ENCODE results near the gene TXNIP. TPM values are rescaled to one million over a fixed set of nuclear protein-coding genes. Genes with fewer than 3 reads are reported as not detected.

Gene TXNIP, protein sequence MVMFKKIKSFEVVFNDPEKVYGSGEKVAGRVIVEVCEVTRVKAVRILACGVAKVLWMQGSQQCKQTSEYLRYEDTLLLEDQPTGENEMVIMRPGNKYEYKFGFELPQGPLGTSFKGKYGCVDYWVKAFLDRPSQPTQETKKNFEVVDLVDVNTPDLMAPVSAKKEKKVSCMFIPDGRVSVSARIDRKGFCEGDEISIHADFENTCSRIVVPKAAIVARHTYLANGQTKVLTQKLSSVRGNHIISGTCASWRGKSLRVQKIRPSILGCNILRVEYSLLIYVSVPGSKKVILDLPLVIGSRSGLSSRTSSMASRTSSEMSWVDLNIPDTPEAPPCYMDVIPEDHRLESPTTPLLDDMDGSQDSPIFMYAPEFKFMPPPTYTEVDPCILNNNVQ
- total RNA-seq (2012; rRNA removed) (60.0 and 77.2 TPM in 2 replicates), polyA plus RNA-seq (2012; rRNA removed) (21.8 and 36.4 TPM in 2 replicates), Bru-seq, nascent RNA (percentile 95 among the genes with signal in this experiment), BruChase-seq, experiment 1, labeled RNA remaining after a 6-hour chase (percentile 89 among the genes with signal in this experiment), BruChase-seq, experiment 2, labeled RNA remaining after a 2-hour chase (percentile 99 among the genes with signal in this experiment)
- polyA plus RNA-seq (2012; cell fraction: cytosol; rRNA removed): 26.3 and 27.4 TPM in 2 replicates
- polyA plus RNA-seq (2012; cell fraction: nucleus; rRNA removed; ENCODE audit: low replicate concordance): 16.0 and 36.0 TPM in 2 replicates
- long read RNA-seq, transcript TXNIP-202 (2 exons, 509 nt): minor isoform, 20 of 141 reads
- long read RNA-seq, transcript TXNIP-204 (8 exons, 2,926 nt): major isoform, 75 of 141 reads
- long read RNA-seq, partial matches to known transcripts: 36 of 141 reads
- long read RNA-seq, other reads (novel, unspliced or antisense): 10 of 141 reads

DNA sequence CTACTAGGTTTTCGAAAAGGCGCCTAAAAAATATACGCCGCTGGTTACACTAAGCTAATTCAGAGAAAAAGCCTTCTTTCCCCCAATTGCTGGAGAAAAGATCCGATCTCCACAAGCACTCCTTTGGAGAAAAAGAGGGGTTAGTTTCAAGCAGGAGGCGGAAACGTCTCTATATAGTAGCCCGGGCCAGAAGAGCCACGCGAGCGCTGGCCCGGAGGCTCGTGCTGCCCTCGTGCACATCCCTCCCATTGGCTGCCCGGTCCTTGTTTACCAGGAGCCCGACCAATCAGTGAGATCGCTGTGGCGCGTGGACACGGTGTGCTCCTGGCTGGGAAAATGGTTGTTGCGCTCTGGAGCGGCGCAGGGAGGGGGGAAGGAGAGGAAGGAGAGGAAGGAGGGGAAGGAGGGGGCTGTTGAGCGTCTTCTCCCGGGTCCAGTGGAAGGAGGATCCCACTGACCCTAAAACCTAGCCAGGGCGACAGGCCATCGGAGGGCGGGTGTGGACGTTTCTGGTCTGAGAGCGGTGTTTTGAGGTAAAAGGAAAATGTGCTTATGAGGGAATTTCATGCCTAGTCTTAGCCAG, at the start of gene TXNIP:
TSS of gene TXNIP (minus strand) at position 147 of the 583 bp plus-strand sequence. CDS start 313 bp downstream, outside the sequence.
- Histone ChIP-seq H3K23ac (ENCODE audit: low read depth, low read length) (peak within 1 kb of the TSS; percentile 88), H4K20me1 (ENCODE audit: insufficient read depth, low read length) (peaks cover 12% of the 10 kb centered on the region; the same call in 1 of the 2 replicates), H3K4me3 (ENCODE audit: insufficient read depth, low read depth, low read length) (peak within 1 kb of the TSS; percentile 87), H2AFZ (replicated peaks; ENCODE audit: low read length, poor library complexity) (peak within 1 kb of the TSS; percentile 98), H2AK5ac (ENCODE audit: low read depth, low read length) (peak within 1 kb of the TSS; percentile 75), H2AK9ac (replicated peaks; ENCODE audit: low read depth, low read length, poor library complexity) (peak within 1 kb of the TSS; percentile 18), H4K91ac (ENCODE audit: insufficient read depth, low read depth, low read length) (peak within 1 kb of the TSS; percentile 97), H3K4me1 (ENCODE audit: control insufficient read depth, insufficient read depth, low read length) (peaks cover 10% of the 10 kb centered on the region), H3K9ac (ENCODE audit: low read depth, low read length) (peak within 1 kb of the TSS; percentile 97), H3K14ac (replicated peaks; ENCODE audit: low read depth, low read length) (peak within 1 kb of the TSS; percentile 91), H3K4me2 (ENCODE audit: low read depth, low read length) (peak within 1 kb of the TSS; percentile 92), H2BK20ac (ENCODE audit: low read depth, low read length) (peak within 1 kb of the TSS; percentile 54), H3K27ac (ENCODE audit: insufficient read depth, low read length) (peak within 1 kb of the TSS; percentile 76), H4K5ac (ENCODE audit: low read depth, low read length) (peak within 1 kb of the TSS; percentile 78), H3K4ac (ENCODE audit: low read depth, low read length) (peak within 1 kb of the TSS; percentile 88), H2BK5ac (ENCODE audit: low read depth, low read length, poor library complexity, severe bottlenecking) (peak within 1 kb of the TSS; percentile 86), H2BK15ac (ENCODE audit: low read depth, low read length) (peak within 1 kb of the TSS; percentile 83), H3K27me3 (ENCODE audit: control insufficient read depth, insufficient read depth, low read length) (no peaks in the 10 kb centered on the region), H3K9me3 (ENCODE audit: control insufficient read depth, insufficient read depth, low read length) (no peaks in the 10 kb centered on the region), H2BK120ac (ENCODE audit: low read depth, low read length) (peak within 1 kb of the TSS; percentile 86), H3K18ac (ENCODE audit: low read depth, low read length) (peak within 1 kb of the TSS; percentile 82), H3K9me1 (ENCODE audit: insufficient read depth, low read length) (peaks cover 9% of the 10 kb centered on the region), H4K8ac (ENCODE audit: low read depth in 2 of 2, low read length in 2 of 2) (peak within 1 kb of the TSS; percentile 76 to 92), H3K79me1 (ENCODE audit: low read depth in 1 of 2, low read length in 2 of 2) (peaks cover 22 to 35% of the 10 kb centered on the region in 2 experiments), H3K56ac (ENCODE audit: extremely low read depth, insufficient read depth, low read length) (peak within 1 kb of the TSS; percentile 88), H3K36me3 (ENCODE audit: control insufficient read depth, insufficient read depth, low read length) (peaks cover 13% of the 10 kb centered on the region)
- intact Hi-C loops (cut with micrococcal nuclease): loop anchor here (2.0 to 5.0 kb wide), 4 partner anchors 32 to 79 kb away; partner anchors contain the start of genes ANKRD34A, PEX11B, POLR3GL and RBM8A
- peak; percentile 97 for ATAC-seq (ENCODE audit: low read depth)
- BruUV-seq (replicated peaks): no TSS peak
- in situ Hi-C loops (cut with MboI; ENCODE audit: low sequenced_read_pairs): loop anchor here (5.0 kb wide), 1 partner anchor 79 kb away; the partner anchor contains the start of gene PEX11B
- 0% methylated on average over 4 of the region's 30 CpGs; no CpG with 5 or more reads in 1 of the 2 experiments for WGBS, 2 experiments (ENCODE audit: extremely low coverage in 2 of 2, insufficient read length in 1 of 2)
- dilution Hi-C loops (cut with HindIII; ENCODE audit: low sequenced_read_pairs, unreplicated experiment): no loop called here
- peak; percentile 96 for DNase-seq
- ChIA-PET CTCF (interaction anchor here (0.6 to 0.9 kb wide), 2 partner anchors 17 to 259 kb away, joined by 3 to 4 read pairs; no protein-coding TSS in a partner anchor), POLR2A (ENCODE audit: unreplicated experiment) (interaction anchor here (0.6 to 1.0 kb wide), 4 partner anchors 10 to 133 kb away, joined by 3 to 4 read pairs (median 3); no protein-coding TSS in a partner anchor)
- TF ChIP-seq POLR2A (IDR thresholded peaks at IDR 0.05; ENCODE audit: low read depth, low read length) (peak; percentile 97), RFX5 (IDR thresholded peaks at IDR 0.05; ENCODE audit: low read depth, low read length) (no peak), FOS (IDR thresholded peaks at IDR 0.05; ENCODE audit: low read depth, low read length) (peak; percentile 58; the same call in 1 of the 2 replicates), CHD1 (IDR thresholded peaks at IDR 0.05; ENCODE audit: low read depth, low read length) (no peak), MXI1 (IDR thresholded peaks at IDR 0.05; ENCODE audit: borderline replicate concordance, low read depth, low read length) (peak; percentile 98), SMC3 (IDR thresholded peaks at IDR 0.05; ENCODE audit: low read depth, low read length) (no peak), MAFK (IDR thresholded peaks at IDR 0.05; ENCODE audit: low read depth, low read length) (no peak)
- TF ChIP-seq, protein P1, sequence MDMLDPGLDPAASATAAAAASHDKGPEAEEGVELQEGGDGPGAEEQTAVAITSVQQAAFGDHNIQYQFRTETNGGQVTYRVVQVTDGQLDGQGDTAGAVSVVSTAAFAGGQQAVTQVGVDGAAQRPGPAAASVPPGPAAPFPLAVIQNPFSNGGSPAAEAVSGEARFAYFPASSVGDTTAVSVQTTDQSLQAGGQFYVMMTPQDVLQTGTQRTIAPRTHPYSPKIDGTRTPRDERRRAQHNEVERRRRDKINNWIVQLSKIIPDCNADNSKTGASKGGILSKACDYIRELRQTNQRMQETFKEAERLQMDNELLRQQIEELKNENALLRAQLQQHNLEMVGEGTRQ (IDR thresholded peaks at IDR 0.05; ENCODE audit: low read depth, low read length): peak; percentile 82
- TF ChIP-seq, protein P2, sequence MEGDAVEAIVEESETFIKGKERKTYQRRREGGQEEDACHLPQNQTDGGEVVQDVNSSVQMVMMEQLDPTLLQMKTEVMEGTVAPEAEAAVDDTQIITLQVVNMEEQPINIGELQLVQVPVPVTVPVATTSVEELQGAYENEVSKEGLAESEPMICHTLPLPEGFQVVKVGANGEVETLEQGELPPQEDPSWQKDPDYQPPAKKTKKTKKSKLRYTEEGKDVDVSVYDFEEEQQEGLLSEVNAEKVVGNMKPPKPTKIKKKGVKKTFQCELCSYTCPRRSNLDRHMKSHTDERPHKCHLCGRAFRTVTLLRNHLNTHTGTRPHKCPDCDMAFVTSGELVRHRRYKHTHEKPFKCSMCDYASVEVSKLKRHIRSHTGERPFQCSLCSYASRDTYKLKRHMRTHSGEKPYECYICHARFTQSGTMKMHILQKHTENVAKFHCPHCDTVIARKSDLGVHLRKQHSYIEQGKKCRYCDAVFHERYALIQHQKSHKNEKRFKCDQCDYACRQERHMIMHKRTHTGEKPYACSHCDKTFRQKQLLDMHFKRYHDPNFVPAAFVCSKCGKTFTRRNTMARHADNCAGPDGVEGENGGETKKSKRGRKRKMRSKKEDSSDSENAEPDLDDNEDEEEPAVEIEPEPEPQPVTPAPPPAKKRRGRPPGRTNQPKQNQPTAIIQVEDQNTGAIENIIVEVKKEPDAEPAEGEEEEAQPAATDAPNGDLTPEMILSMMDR (conservative IDR thresholded peaks at IDR 0.05; ENCODE audit: low read depth, low read length): no peak
- TF ChIP-seq, protein P3, sequence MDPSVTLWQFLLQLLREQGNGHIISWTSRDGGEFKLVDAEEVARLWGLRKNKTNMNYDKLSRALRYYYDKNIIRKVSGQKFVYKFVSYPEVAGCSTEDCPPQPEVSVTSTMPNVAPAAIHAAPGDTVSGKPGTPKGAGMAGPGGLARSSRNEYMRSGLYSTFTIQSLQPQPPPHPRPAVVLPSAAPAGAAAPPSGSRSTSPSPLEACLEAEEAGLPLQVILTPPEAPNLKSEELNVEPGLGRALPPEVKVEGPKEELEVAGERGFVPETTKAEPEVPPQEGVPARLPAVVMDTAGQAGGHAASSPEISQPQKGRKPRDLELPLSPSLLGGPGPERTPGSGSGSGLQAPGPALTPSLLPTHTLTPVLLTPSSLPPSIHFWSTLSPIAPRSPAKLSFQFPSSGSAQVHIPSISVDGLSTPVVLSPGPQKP (IDR thresholded peaks at IDR 0.05; ENCODE audit: borderline replicate concordance, low read depth, low read length): no peak
